Tibial nerve (tissue), 3 donors: ENCODE measurements around the gene MED23.

Source experiments
- POLR2A ChIP-seq, 2 donors: fragments of 450-650 bp; IDR thresholded peaks; one replicate each; pipeline ENCODE4 v1.6.1; 2017; ENCODE audit warnings: antibody characterized with exemption in 2 of 2, mild to moderate bottlenecking in 2 of 2, moderate library complexity in 2 of 2
- TF ChIP-seq, protein P1 (sequence below), 5 experiments: fragments of 200-600 bp in 3 of 5; fragments of 450-650 bp in 2 of 5; sonication (generic) in 3 of 5; IDR thresholded peaks; one replicate each; pipeline ENCODE4 v1.5.1; 2016 to 2019; ENCODE audit warnings: antibody characterized with exemption in 5 of 5, mild to moderate bottlenecking in 3 of 5, moderate library complexity in 2 of 5

DNA sequence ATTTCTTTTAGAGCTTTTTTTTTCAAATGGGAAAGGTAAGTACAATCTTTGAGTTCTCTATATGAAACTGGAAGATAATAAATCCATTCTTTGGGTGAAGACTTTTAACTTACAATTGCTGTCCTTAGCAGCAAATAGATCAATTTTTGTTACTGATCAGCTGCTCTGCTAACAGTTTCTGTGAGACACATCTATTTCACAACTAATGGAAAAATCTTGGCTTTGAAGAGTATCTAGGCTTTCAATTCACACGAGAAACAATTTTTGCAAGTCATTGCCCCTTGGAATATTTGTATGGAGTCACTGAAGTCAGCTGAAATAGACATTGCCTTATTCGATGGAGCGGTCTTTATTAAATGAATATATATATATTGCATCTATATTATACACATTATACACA, 75.5 kb downstream of the MED23 start:
- TF ChIP-seq, protein P1, sequence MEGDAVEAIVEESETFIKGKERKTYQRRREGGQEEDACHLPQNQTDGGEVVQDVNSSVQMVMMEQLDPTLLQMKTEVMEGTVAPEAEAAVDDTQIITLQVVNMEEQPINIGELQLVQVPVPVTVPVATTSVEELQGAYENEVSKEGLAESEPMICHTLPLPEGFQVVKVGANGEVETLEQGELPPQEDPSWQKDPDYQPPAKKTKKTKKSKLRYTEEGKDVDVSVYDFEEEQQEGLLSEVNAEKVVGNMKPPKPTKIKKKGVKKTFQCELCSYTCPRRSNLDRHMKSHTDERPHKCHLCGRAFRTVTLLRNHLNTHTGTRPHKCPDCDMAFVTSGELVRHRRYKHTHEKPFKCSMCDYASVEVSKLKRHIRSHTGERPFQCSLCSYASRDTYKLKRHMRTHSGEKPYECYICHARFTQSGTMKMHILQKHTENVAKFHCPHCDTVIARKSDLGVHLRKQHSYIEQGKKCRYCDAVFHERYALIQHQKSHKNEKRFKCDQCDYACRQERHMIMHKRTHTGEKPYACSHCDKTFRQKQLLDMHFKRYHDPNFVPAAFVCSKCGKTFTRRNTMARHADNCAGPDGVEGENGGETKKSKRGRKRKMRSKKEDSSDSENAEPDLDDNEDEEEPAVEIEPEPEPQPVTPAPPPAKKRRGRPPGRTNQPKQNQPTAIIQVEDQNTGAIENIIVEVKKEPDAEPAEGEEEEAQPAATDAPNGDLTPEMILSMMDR (IDR thresholded peaks at IDR 0.05) = no peak
- TF ChIP-seq POLR2A (IDR thresholded peaks at IDR 0.05) = no peak
